ENCODE measurements around the gene OR2A14. TPM values are rescaled to one million over a fixed set of nuclear protein-coding genes. Genes with fewer than 3 reads are reported as not detected.
A peak's percentile ranks its signal among the peaks of the same experiment; 100 is the strongest.
"Not testable (repeated sequence)": the region's sequence is repeated elsewhere in the genome, so short reads cannot be mapped to it uniquely, and the experiment has no call there.

Gene OR2A14, protein sequence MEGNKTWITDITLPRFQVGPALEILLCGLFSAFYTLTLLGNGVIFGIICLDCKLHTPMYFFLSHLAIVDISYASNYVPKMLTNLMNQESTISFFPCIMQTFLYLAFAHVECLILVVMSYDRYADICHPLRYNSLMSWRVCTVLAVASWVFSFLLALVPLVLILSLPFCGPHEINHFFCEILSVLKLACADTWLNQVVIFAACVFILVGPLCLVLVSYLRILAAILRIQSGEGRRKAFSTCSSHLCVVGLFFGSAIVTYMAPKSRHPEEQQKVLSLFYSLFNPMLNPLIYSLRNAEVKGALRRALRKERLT
- total RNA-seq: not detected

- H3K27ac Mint-ChIP-seq: no peak within 1 kb of the TSS
- peaks cover 0 to 5% of the 10 kb centered on the region in 2 donors for H3K9me3 Mint-ChIP-seq
- DNase-seq (ENCODE audit: low spot score in 2 of 2): no peak
- ATAC-seq: no peak
- H3K36me3 Mint-ChIP-seq: peaks cover 0 to 4% of the 10 kb centered on the region in 2 donors
These were observed at the start of gene OR2A14 for GRCh38 chr7:144122876-144123275. TSS of gene OR2A14 (plus strand) at chr7:144123176. CDS start at chr7:144129113, 5,937 bp downstream.

- DNase-seq (ENCODE audit: low spot score in 2 of 2): no peak
- H3K36me3 Mint-ChIP-seq: no peaks in the 10 kb centered on the region
- no peak for ATAC-seq
- no peaks in the 10 kb centered on the region for H3K9me3 Mint-ChIP-seq
- H3K27ac Mint-ChIP-seq: no peak overlapping the region
These were observed 48.6 kb upstream of the OR2A14 start for GRCh38 chr7:144074374-144074773.

DNA sequence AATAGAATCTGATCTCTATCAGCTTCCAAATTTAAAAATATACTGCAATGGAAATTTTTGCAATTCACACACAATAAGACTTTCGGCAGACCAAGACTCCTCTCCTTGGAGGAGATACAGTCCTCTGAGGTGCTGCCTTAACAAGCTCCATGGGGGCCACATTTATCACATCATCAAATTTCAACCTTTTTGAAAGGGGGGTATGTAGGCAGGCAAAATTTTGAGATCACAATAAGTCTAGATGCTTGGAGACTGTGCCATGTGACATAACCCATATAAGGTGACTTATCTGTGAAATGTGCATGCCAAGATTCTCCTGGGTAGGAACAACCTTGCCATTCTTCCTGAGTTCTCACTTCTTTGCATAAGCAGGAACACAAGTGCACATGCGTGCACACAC is 37.0 kb upstream of the OR2A14 start, which contains the start of gene OR2A12:
Gene OR2A12 (plus strand): TSS at position 301 of the 400 bp plus-strand sequence. CDS start 8,830 bp downstream, outside the sequence.
- Mint-ChIP-seq H3K36me3 (no peaks in the 10 kb centered on the region), H3K27ac (no peak within 1 kb of the TSS), H3K9me3 (peaks cover 0 to 5% of the 10 kb centered on the region in 2 donors)
- ATAC-seq (no peak), DNase-seq (ENCODE audit: low spot score in 2 of 2) (no peak)

DNA sequence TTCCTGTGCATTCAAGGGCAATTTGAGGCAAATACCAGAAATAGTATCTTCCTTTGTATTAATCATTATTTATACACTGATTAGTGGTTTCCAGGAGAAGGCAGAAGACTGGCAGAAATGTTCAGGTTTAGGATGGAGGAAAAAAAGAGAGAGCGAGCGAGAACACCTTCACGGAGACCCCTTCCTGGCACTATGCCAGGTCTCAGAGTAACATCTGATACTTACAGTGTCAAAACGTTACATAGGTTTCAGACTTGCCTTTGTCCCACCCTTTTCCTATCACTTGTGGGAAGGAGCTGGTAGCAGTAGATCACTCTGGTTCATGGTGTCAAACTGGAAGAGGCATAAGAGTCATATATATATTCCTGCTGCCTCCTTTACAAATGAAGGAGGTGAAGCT is 36.2 kb upstream of the OR2A14 start:
- ATAC-seq: no peak
- no peak for DNase-seq (ENCODE audit: low spot score in 2 of 2)
- no peak overlapping the region for H3K27ac Mint-ChIP-seq

DNA sequence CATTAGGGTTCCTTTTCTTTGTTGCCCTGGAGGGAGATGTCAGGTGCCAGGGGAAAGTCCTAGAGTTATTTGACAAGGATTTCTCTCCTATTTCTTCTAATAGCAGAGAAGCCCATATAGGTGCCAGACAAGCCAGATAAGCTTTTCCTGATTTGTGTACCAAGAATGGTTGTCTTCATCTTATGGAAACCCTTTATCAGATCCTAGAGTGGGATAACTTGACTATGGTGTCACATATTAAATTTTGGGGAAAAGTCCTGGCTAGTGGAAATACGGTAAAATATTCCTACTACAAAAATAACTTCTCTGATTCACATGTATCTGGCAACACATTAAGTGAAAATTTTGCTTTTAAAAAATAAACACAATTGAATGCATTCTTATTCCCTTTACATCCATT is 35.7 kb upstream of the OR2A14 start:
- DNase-seq (ENCODE audit: low spot score in 2 of 2) (no peak), ATAC-seq (no peak)
- peaks cover 0 to 5% of the 10 kb centered on the region in 2 donors for H3K9me3 Mint-ChIP-seq
- no peaks in the 10 kb centered on the region for H3K36me3 Mint-ChIP-seq
- H3K27ac Mint-ChIP-seq: no peak overlapping the region

More for the DNA sequence above, 36.2 kb upstream of the OR2A14 start:
- Mint-ChIP-seq H3K9me3 (peaks cover 0 to 5% of the 10 kb centered on the region in 2 donors), H3K36me3 (no peaks in the 10 kb centered on the region)

GRCh38 chr7:144090667-144091066 is 32.3 kb upstream of the OR2A14 start:
- no peaks in the 10 kb centered on the region for H3K36me3 Mint-ChIP-seq
- H3K9me3 Mint-ChIP-seq: peaks cover 0 to 5% of the 10 kb centered on the region in 2 donors
- ATAC-seq: no peak

DNA sequence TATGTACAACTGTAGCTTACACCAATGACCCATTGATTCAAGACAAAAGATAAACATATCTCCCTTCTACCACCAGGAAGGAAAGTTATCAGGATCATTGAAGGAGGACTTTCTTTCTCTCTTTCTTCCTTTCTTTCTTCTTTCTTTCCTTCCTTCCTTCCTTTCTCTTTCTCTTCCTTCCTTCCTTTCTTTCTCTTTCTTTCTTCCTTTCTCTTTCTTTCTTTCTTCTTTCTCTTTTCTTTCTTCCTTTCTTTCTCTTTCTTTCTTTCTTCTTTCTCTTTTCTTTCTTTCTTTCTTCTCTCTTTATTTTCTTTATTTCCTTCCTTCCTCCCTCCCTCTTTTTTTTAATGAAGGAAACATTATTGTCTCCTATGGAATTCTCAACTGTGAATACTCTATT is 24.2 kb upstream of the OR2A14 start:
- no peak overlapping the region for H3K27ac Mint-ChIP-seq
- no peaks in the 10 kb centered on the region for H3K36me3 Mint-ChIP-seq
- H3K9me3 Mint-ChIP-seq: no peaks in the 10 kb centered on the region
- DNase-seq (ENCODE audit: low spot score in 2 of 2) (no peak), ATAC-seq (no peak)

More at GRCh38 chr7:144090667-144091066, 32.3 kb upstream of the OR2A14 start:
- no peak for DNase-seq (ENCODE audit: low spot score in 2 of 2)
- H3K27ac Mint-ChIP-seq: no peak overlapping the region

DNA sequence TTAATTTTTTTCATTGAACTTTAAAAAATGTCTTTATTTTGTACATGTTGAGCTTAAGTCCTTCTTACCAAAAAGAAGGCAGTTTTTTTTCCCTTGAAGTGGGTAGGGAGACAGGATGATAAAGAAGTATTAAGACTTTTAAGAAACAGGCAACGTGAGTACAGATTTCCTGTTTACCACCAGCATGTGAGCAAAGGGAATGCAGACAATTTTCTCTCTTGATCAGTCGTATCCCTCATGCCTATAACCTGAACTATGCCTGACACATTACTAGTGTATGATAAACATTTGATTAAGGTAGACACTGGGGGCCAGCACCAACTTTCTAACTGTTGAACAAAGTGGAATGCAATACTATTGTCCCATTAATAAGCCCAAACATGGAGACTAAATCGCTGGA is 22.4 kb upstream of the OR2A14 start:
- H3K27ac Mint-ChIP-seq: no peak overlapping the region

GRCh38 chr7:144102041-144102440 is 20.9 kb upstream of the OR2A14 start:
- DNase-seq (ENCODE audit: low spot score in 2 of 2) (no peak), ATAC-seq (no peak)
- Mint-ChIP-seq H3K36me3 (no peaks in the 10 kb centered on the region), H3K27ac (no peak overlapping the region), H3K9me3 (no peaks in the 10 kb centered on the region)

More for the DNA sequence above, 22.4 kb upstream of the OR2A14 start:
- ATAC-seq (no peak), DNase-seq (ENCODE audit: low spot score in 2 of 2) (no peak)
- no peaks in the 10 kb centered on the region for H3K36me3 Mint-ChIP-seq
- no peaks in the 10 kb centered on the region for H3K9me3 Mint-ChIP-seq

DNA sequence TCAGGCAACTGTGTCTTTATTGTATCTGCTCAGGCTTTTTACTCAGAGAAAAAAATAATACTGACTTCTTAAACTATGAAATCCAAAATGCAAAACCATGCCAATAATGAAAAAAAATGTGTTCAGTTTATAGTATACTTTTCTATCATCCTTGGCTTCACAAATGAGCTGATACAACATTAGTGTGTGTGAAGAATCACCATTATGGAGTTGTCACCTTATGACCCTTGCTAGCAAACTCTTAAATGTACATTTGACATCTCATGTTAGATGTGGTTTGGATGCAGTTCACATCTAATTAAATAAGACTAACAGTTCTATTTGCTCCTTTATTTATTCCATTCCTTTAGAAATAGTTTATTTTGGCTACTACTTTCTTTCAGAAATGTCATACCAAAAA is 17.8 kb upstream of the OR2A14 start:
- DNase-seq (ENCODE audit: low spot score in 2 of 2) (no peak), ATAC-seq (no peak)
- H3K9me3 Mint-ChIP-seq: no peaks in the 10 kb centered on the region
- no peak overlapping the region for H3K27ac Mint-ChIP-seq
- no peaks in the 10 kb centered on the region for H3K36me3 Mint-ChIP-seq

GRCh38 chr7:144109283-144109682 is 13.7 kb upstream of the OR2A14 start, which contains the start of gene OR2A2:
TSS of gene OR2A2 (plus strand) at chr7:144109583. CDS start at chr7:144109583, 0 bp downstream.
- no peaks in the 10 kb centered on the region for H3K36me3 Mint-ChIP-seq
- no peak for DNase-seq (ENCODE audit: low spot score in 2 of 2)
- no peaks in the 10 kb centered on the region for H3K9me3 Mint-ChIP-seq
- no peak for ATAC-seq
- H3K27ac Mint-ChIP-seq: no peak within 1 kb of the TSS

DNA sequence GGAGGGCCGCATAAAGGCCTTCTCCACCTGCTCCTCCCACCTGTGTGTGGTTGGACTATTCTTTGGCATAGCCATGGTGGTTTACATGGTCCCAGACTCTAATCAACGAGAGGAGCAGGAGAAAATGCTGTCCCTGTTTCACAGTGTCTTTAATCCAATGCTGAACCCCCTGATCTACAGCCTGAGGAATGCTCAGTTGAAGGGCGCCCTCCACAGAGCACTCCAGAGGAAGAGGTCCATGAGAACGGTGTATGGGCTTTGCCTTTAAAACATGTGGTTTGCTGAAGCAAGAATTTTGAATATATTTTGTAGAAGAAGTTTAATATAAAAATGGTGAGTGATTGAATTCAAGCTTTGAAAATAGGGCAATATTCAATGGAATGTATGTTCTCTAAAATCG is 12.7 kb upstream of the OR2A14 start:
- Mint-ChIP-seq H3K9me3 (no peaks in the 10 kb centered on the region), H3K36me3 (no peaks in the 10 kb centered on the region), H3K27ac (no peak overlapping the region)
- ATAC-seq (no peak), DNase-seq (ENCODE audit: low spot score in 2 of 2) (no peak)

DNA sequence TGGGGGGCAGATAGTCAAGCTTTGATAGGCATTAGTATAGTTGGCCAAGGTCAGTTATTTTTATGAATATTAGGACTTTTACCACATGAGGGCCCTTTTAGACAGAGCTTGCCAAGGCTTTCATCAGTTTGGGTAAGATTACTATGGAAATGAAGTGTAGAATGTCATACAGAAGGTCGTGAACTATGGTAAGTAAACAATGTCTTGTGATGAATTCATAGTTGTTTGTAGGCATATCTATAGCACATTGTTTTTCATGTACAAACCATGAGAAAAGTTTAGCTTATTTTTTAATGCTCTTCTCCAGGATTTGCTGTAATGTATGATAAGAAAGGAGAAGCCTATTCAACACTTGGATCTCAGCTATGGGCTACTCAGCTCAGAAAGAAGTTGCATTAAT is 9.3 kb upstream of the OR2A14 start:
- peaks cover 0 to 1% of the 10 kb centered on the region in 2 donors for H3K9me3 Mint-ChIP-seq
- DNase-seq (ENCODE audit: low spot score in 2 of 2) (no peak), ATAC-seq (no peak)
- peaks cover 0 to under 1% of the 10 kb centered on the region in 2 donors for H3K36me3 Mint-ChIP-seq
- H3K27ac Mint-ChIP-seq: no peak overlapping the region

GRCh38 chr7:144118341-144118740 is 4.6 kb upstream of the OR2A14 start:
- no peak overlapping the region for H3K27ac Mint-ChIP-seq
- peaks cover 0 to 4% of the 10 kb centered on the region in 2 donors for H3K36me3 Mint-ChIP-seq
- peaks cover 0 to 5% of the 10 kb centered on the region in 2 donors for H3K9me3 Mint-ChIP-seq
- ATAC-seq (no peak), DNase-seq (ENCODE audit: low spot score in 2 of 2) (no peak)

GRCh38 chr7:144127714-144128334 is 4.8 kb downstream of the OR2A14 start:
- Mint-ChIP-seq H3K9me3 (no peaks in the 10 kb centered on the region), H3K27ac (no peak overlapping the region), H3K36me3 (no peaks in the 10 kb centered on the region)
- DNase-seq (ENCODE audit: low spot score in 2 of 2) (peak; percentile 81 to 94), ATAC-seq (peak; percentile 98 to 100)

- not testable (repeated sequence) for H3K9me3 Mint-ChIP-seq; DNase-seq (ENCODE audit: low spot score in 2 of 2); ATAC-seq; H3K36me3 Mint-ChIP-seq
- peak overlapping the region in 1 of 2 donors; percentile 15 for H3K27ac Mint-ChIP-seq
These were observed 6.6 kb downstream of the OR2A14 start for GRCh38 chr7:144129601-144130000.

- no peak for DNase-seq (ENCODE audit: low spot score in 2 of 2)
- no peaks in the 10 kb centered on the region for H3K9me3 Mint-ChIP-seq
- H3K27ac Mint-ChIP-seq: no peak overlapping the region
- ATAC-seq: no peak
- H3K36me3 Mint-ChIP-seq: no peaks in the 10 kb centered on the region
These were observed 7.8 kb downstream of the OR2A14 start for GRCh38 chr7:144130730-144131129.

DNA sequence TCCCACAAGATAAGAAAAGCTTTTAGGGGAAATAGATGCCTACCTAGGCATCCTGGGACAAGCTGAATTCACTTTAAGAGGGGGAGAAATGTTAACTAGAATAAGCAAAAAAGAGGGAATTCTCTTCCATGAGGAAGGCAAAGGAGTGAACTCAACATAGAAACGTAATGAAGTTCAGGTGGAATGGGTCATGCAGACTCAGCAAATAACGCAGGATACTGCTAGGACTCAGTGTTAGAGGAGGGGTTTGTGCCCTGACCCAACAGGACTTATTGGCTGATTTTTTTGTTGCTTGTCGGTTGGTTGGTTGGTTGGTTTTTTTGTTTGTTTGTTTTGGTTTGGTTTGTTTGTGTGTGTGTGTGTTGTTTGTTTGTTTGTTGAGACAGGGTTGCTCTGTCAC is 9.3 kb downstream of the OR2A14 start:
- no peak for ATAC-seq
- no peak overlapping the region for H3K27ac Mint-ChIP-seq
- no peaks in the 10 kb centered on the region for H3K9me3 Mint-ChIP-seq

More for the DNA sequence above, 9.3 kb downstream of the OR2A14 start:
- DNase-seq (ENCODE audit: low spot score in 2 of 2): no peak
- no peaks in the 10 kb centered on the region for H3K36me3 Mint-ChIP-seq

Measured in activated naive CD4-positive, alpha-beta T cell treated with anti-CD3 and anti-CD28 coated beads, Interleukin-2, amount 50 U/mL, for 72 hours (primary cell).